Measurements from ENCODE around the gene ENTPD3. TPM values are rescaled to one million over a fixed set of nuclear protein-coding genes. Genes with fewer than 3 reads are reported as not detected.

ENTPD3 gene, protein sequence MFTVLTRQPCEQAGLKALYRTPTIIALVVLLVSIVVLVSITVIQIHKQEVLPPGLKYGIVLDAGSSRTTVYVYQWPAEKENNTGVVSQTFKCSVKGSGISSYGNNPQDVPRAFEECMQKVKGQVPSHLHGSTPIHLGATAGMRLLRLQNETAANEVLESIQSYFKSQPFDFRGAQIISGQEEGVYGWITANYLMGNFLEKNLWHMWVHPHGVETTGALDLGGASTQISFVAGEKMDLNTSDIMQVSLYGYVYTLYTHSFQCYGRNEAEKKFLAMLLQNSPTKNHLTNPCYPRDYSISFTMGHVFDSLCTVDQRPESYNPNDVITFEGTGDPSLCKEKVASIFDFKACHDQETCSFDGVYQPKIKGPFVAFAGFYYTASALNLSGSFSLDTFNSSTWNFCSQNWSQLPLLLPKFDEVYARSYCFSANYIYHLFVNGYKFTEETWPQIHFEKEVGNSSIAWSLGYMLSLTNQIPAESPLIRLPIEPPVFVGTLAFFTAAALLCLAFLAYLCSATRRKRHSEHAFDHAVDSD
- total RNA-seq: under 1 TPM; 0.12 to 0.59 TPM

GRCh38 chr3:40387001-40387894, at the start of gene ENTPD3:
ENTPD3 (plus strand) TSS chr3:40387184; CDS start chr3:40388058, 874 bp downstream.
- Histone ChIP-seq H3K9me3 (no peaks in the 10 kb centered on the region), H3K4me3 (peak within 1 kb of the TSS; percentile 27 to 46), H3K36me3 (no peaks in the 10 kb centered on the region), H3K27ac (no peak within 1 kb of the TSS), H3K4me1 (peaks cover 0 to 9% of the 10 kb centered on the region in 2 donors), H3K27me3 (no peaks in the 10 kb centered on the region)
- DNase-seq (ENCODE audit: low spot score): no peak
- TF ChIP-seq, protein P1, sequence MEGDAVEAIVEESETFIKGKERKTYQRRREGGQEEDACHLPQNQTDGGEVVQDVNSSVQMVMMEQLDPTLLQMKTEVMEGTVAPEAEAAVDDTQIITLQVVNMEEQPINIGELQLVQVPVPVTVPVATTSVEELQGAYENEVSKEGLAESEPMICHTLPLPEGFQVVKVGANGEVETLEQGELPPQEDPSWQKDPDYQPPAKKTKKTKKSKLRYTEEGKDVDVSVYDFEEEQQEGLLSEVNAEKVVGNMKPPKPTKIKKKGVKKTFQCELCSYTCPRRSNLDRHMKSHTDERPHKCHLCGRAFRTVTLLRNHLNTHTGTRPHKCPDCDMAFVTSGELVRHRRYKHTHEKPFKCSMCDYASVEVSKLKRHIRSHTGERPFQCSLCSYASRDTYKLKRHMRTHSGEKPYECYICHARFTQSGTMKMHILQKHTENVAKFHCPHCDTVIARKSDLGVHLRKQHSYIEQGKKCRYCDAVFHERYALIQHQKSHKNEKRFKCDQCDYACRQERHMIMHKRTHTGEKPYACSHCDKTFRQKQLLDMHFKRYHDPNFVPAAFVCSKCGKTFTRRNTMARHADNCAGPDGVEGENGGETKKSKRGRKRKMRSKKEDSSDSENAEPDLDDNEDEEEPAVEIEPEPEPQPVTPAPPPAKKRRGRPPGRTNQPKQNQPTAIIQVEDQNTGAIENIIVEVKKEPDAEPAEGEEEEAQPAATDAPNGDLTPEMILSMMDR (IDR thresholded peaks at IDR 0.05): no peak

DNA sequence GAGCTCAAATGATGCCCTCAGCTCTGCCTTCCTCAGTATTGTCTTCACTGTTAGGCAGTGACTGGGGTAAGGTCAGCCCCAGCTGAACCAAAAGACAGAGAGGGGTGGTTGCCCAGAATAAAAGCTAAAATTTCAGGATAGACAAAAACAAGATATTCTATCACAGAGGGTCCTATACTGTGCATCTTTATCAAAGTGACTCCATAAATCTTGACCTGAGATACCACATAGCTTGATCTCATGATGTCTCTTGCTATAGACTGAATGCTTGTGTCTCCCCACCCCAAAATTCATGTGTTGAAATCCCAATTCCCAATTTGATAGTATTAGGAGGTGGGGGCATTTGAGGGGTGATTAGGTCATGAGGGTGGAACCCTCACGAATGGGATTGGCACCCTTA, 47.1 kb upstream of the ENTPD3 start:
- H3K27me3 ChIP-seq: no peaks in the 10 kb centered on the region
- no peaks in the 10 kb centered on the region for H3K9me3 ChIP-seq
- no peak overlapping the region for H3K27ac ChIP-seq
- H3K4me1 ChIP-seq: no peaks in the 10 kb centered on the region
- DNase-seq (ENCODE audit: low spot score): no peak
- TF ChIP-seq, protein P1 (IDR thresholded peaks at IDR 0.05): no peak
- no peak overlapping the region for H3K4me3 ChIP-seq
- H3K36me3 ChIP-seq: no peaks in the 10 kb centered on the region

DNA sequence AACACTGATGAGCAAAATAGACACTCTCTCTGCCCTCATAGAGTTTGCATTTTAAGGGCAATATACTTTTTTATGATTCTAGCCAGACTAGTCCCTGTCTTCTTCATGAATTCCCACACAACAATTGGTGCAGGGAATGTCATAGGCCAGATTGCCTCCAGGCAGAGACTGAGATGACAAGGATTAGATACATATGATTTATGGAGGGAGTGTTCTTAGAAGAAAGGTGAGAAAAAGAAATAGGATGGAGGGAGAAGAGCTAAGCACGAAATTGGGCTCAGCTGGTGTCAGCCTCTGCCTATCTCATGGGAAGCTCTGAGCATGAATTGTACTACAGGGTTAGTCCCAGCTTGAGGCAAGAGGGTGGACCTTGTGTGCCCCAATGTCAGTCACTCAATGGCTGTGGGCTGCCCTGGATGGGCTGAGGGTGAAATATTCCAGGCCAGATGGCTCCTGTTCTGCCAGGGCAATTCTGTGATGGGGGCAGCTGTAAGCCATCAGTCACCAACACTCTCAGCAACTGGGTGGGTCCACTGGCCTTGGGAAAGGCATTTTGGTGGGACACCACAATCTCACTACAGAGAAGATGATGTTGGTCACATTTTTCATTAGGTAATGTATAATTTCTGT, 46.3 kb upstream of the ENTPD3 start:
- Histone ChIP-seq H3K9me3 (no peaks in the 10 kb centered on the region), H3K36me3 (no peaks in the 10 kb centered on the region), H3K4me1 (no peaks in the 10 kb centered on the region), H3K27me3 (no peaks in the 10 kb centered on the region), H3K4me3 (no peak overlapping the region), H3K27ac (no peak overlapping the region)
- TF ChIP-seq, protein P1 (IDR thresholded peaks at IDR 0.05): no peak
- no peak for DNase-seq (ENCODE audit: low spot score)

GRCh38 chr3:40341671-40342070, 45.3 kb upstream of the ENTPD3 start:
- no peak for DNase-seq (ENCODE audit: low spot score)
- TF ChIP-seq, protein P1 (IDR thresholded peaks at IDR 0.05): no peak
- no peak overlapping the region for H3K27ac ChIP-seq

GRCh38 chr3:40350529-40350928, 36.5 kb upstream of the ENTPD3 start:
- Histone ChIP-seq H3K9me3 (no peaks in the 10 kb centered on the region), H3K27me3 (no peaks in the 10 kb centered on the region), H3K27ac (no peak overlapping the region), H3K4me1 (no peaks in the 10 kb centered on the region), H3K36me3 (no peaks in the 10 kb centered on the region), H3K4me3 (no peak overlapping the region)
- TF ChIP-seq, protein P1 (IDR thresholded peaks at IDR 0.05): no peak
- DNase-seq (ENCODE audit: low spot score): no peak

More at GRCh38 chr3:40341671-40342070, 45.3 kb upstream of the ENTPD3 start:
- Histone ChIP-seq H3K36me3 (no peaks in the 10 kb centered on the region), H3K4me1 (no peaks in the 10 kb centered on the region), H3K27me3 (no peaks in the 10 kb centered on the region), H3K9me3 (no peaks in the 10 kb centered on the region), H3K4me3 (no peak overlapping the region)
